Activated T-cell treated with anti-CD3 and anti-CD28 coated beads for 48 hours (primary cell): Measurements from ENCODE around the gene CHMP3.
"Not testable (repeated sequence)": the region's sequence is repeated elsewhere in the genome, so short reads cannot be mapped to it uniquely, and the experiment has no call there.

Source experiments
- DNase-seq: peaks from one replicate; pipeline ENCODE4 v3.0.0-alpha.2; 2020; ENCODE audit warnings: low read depth

The CHMP3 gene

GRCh38 chr2:86562922-86563649 is at the start of gene CHMP3:
Gene CHMP3 (minus strand): TSS chr2:86563443. CDS start chr2:86563348, 95 bp downstream.
- peak; percentile 95 for DNase-seq

- DNase-seq, result no peak
Observed at GRCh38 chr2:86610871-86611270, 47.6 kb upstream of the CHMP3 start.

GRCh38 chr2:86608832-86609410 is 45.7 kb upstream of the CHMP3 start:
- DNase-seq, result no peak

DNA sequence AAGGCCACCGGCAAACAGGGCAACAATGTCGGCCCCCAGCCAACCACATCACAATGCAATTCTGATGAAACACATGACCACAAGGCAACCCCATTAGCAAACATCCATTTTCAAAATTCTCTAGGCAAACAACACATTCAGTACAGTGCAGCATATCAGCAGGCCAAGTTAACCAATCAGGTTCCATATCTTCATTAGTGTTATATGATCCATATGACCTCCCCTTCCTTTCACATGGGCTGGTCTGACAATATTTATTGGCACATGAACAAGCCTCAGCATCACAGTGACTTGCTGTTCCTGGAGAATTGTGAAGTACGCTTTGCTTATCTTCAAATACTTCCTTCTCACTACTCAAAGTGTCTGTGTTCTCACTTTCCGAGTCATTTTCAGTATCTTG is 40.7 kb upstream of the CHMP3 start:
- DNase-seq, result no peak

GRCh38 chr2:86598966-86599365 is 35.7 kb upstream of the CHMP3 start:
- no peak for DNase-seq

DNA sequence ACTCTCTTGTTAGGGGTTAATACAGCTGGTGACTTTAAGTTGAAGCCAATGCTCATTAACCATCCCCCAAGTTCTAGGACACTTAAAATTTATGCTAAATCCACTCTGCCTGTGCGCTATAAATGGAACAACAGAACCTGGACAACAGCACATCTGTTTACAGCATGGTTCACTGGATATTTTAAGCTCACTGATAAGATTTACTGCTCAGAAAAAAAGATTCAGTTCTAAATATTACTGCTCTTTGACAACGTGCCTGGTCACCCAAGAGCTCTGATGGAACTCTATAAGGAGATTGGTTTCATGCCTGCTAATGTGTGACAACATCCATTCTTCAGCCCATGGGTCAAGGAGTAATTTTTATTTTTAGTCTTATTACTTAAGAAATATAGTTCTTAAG is 32.9 kb upstream of the CHMP3 start:
- DNase-seq, result no peak

GRCh38 chr2:86593266-86593665 is 30.0 kb upstream of the CHMP3 start:
- DNase-seq, result no peak

GRCh38 chr2:86592547-86593230 is 29.4 kb upstream of the CHMP3 start:
- no peak for DNase-seq

- DNase-seq, result not testable (repeated sequence)
Observed at GRCh38 chr2:86589701-86590100, 26.5 kb upstream of the CHMP3 start.

DNA sequence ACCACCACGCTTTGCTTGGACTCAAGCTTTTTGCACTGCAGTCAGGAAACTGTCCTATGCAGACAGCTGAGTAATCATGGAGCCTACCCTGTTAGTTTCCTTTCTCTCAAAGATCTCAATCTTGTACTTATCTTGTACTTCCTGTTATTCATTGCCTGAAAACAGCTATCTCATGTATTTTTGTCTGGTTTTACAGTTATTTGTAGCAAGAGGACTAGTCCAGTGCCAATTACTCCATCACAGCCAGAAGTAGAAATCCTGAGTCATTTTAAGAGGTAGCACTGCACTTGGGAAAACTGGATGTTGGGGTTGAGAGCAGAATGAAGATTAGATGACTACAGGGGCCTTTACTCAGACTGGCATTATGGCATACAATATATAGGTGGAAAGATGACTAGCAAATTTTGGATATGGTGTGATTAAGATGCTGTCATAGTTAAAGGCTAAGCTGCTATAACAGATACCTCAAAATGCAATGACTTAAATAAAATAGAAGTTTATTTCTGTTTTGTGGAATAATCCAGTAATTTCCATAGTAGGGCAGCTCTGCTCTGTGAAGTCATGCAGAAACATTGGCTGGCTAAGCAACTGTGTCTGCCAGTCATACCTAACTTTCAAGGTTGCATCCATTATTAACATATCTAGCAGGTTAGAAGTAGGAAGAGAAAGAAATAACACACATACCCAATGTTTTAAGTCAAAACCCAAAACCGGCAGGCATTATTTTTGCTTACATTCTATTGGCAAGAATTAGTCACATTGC is 21.1 kb upstream of the CHMP3 start:
- DNase-seq, result no peak

DNA sequence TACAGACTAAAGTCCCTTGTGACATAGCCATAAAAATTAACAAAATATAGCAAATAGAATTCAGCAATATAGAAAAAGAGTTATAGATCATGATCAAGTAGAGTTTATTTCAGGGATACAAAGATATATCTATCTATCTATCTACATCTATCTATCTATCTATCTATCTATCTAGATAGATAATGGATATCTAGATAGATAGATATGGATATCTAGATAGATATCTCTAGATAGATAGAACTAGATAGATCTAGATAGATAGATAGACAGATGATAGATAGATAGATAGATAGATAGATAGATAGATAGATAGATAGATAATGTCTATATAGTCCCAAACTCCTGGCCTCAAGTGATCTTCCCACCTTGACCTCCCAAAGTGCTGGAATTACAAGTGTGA is 17.3 kb upstream of the CHMP3 start:
- no peak for DNase-seq

DNA sequence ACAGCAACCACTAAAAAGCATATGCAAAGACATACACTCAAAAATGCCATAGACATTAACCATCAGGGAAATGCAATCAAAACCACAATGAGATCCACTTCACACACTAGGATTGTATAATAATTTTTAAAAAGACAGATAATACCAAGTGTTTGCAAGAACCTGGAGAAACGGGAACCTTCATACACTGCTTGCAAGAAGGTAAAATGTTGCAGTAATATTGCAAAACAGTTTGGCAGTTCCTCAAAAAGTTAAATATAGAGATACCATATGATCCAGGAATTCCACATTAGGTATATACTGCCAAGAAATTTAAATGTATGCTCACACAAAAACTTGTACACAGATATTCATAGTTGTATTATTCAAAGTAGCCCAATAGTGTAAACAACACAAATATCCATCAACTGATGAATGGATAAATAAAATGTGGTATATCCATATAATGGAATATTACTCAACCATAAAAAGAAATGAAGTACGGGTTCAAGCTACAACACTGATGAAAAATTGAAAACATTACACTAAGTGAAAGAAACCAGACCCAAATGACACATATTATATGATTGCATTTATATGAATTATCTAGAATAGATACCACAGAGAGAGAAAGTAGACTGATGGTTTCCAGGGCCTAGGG is 14.7 kb upstream of the CHMP3 start:
- no peak for DNase-seq

DNA sequence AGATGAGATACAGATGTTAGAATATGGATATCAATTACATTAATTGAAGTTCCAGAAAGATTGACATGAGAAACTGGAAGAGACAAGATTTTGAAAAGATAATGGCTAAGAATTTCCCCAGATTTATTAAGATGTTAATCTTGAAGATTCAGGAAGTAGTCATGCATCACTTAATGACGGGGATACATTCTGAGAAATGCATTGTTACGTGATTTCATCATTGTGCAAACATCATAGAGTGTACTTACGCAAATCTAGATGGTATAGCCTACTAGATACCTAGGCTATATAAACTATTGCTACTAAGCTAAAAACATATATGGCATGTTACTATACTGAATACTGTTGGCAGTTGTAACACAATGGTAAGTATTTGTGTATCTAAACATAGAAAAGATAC is 6.8 kb upstream of the CHMP3 start:
- DNase-seq, result no peak

DNA sequence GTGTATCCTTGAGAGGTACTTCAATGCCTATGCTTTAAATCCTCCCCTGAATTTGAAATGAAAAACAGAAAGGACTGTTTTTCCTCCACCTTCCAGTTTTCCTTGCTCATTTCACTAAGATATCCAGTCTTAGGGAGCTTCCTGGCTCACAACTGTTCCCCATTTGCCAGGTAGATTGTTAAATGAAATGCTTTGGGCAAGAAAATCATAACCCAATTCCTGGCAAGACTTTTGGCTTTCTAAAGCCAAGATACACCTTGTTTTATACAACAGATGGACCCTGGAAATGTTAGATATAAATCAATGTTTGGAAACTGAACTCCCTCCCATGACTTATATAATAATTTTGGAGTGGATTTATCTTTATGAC is 3.6 kb upstream of the CHMP3 start:
- DNase-seq, result no peak

- DNase-seq, result no peak
Observed at GRCh38 chr2:86566158-86566820, 3.0 kb upstream of the CHMP3 start.

DNA sequence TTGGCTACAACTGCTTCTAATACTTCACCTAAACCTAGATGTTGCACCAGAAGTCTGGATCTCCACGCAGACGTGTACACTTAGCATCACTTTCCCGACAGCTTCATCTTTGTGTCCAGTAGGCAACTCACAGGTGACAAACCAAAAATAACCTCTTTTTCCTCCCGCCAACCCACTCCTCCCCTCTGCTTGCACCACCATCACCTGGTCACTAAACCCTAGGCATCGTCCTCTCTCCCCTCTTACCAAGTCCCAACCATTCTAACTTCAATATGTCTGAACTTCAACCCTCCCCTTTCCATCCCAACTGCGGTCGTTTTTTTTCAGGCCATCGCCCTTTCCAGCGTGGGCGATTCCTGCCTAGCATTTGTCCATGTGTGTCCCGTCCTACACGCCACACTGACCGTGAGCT is 413 bp upstream of the CHMP3 start:
- no peak for DNase-seq

GRCh38 chr2:86562485-86562921 is 740 bp downstream of the CHMP3 start:
- no peak for DNase-seq

DNA sequence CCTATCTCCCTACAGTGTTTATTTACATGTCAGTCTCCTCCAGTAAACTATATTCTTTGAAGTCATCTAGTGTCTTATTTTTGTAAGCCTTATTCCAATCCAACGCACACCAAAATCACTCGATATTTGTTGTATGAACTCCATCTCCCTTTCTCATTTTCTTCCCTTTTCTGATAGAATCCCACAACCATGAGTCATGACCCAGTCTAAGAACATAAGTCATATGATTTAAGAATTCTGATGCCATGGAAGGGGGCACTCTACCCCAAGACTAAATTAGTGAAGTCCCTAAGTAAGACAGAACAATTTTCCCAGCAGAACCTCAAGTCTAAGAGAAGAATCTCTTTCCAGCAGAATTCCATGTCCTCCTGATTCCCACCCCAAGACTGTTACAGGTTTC is 5.4 kb downstream of the CHMP3 start:
- DNase-seq, result no peak

DNA sequence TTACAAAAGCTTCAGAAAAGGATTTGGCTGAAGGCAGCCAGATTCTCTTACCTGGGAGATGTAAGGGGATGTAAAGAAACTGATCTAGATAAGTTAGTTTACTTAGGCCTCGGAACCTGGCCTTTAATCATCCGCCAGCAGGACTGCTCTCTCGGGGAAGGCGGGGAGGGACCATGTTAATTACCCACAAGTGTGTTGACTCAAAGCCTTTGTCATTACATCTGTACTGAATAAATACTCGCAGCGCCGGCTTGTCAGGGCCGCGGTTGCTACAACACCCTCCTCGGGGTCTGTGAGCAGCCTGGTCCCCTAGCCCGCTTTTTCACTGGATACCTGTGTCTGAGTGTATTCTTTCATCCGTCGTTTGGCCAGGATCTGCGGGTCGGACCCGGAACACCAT is 6.7 kb downstream of the CHMP3 start:
- no peak for DNase-seq

GRCh38 chr2:86552889-86553288 is 10.4 kb downstream of the CHMP3 start:
- DNase-seq, result no peak

DNA sequence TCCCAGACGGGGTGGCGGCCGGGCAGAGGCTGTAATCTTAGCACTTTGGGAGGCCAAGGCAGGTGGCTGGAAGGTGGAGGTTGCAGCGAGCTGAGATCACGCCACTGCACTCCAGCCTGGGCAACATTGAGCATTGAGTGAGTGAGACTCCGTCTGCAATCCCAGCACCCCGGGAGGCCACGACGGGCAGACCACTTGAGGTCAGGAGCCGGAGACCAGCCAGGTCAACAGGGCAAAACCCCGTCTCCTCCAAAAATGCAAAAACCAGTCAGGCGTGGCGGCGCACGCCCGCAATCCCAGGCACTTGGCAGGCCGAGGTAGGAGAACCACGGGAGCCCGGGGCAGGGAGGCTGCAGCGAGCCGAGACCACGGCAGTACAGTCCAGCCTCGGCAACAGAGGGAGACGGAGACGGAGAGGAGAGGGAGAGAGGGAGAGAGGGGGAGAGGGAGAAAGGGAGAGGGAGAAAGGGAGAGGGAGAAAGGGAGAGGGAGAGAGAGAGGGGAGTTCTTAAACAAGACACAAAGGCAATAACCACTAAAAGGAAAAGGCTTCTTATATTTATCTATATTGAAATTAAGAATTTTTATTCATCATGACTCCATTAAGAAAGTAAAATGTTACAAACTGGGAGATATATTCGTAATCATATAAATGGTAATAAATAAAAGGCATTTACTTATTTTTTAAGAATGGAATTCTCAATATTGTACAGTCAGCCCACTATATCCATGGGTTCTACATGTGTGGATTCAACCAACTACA is 13.1 kb downstream of the CHMP3 start:
- DNase-seq, result not testable (repeated sequence)
